ENCODE data around the gene PRSS36.

DNA sequence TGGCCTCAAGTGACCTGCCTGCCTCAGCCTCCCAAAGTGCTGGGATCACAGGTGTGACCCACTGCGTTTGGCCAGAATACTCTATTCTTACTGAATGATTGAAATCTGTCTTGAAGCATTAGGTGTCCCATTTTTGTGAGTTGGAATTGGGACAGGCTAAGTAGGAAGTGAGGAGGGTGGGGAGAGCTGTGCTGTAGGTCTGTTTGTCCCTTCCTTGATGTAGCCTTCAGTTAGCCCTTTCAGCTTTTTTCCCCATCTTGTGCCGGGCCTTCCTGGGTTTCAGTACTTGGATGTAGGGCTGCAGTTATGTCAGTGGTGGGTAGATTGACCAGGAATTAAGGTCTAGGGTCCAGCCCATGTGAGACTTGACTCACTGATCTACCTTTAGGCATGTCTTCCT is 44.0 kb upstream of the PRSS36 start:
- TF ChIP-seq CTCF (IDR thresholded peaks at IDR 0.05; ENCODE audit: low read depth, low read length, missing input control) = no peak
- TF ChIP-seq REST (IDR thresholded peaks at IDR 0.05) = no peak
- no peak for TF ChIP-seq SP1 (IDR thresholded peaks at IDR 0.05)
- no peak for TF ChIP-seq MAX (IDR thresholded peaks at IDR 0.05)
- no peak for TF ChIP-seq TAF1 (conservative IDR thresholded peaks at IDR 0.05)

Data from liver (tissue), 3 donors.